Suppressor macrophage treated with lipopolysaccharide for 4 hours (primary cell): ENCODE data around the gene KIT.
A peak's percentile ranks its signal among the peaks of the same experiment; 100 is the strongest.

Source experiments
- DNase-seq: peaks from one replicate; pipeline ENCODE4 v3.0.0-alpha.2; 2020

KIT gene

DNA sequence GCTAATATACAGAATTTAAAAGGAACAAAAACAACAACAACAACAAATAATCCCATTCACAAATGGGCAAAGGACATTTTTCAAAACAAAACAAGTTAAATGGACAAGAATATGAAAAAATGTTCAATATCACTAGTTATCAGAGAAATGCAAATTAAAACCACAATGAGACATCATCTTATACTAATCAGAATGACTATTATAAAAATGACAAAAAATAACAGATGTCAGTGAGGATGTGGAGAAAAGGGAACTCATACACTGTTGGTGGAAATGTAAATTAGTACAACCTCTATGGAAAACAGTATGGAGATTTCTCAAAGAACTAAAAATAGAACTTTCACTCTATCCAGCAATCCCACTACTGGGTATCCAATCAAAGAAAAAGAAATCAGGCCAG lies 92.6 kb downstream of the KIT start:
- DNase-seq, result no peak

DNA sequence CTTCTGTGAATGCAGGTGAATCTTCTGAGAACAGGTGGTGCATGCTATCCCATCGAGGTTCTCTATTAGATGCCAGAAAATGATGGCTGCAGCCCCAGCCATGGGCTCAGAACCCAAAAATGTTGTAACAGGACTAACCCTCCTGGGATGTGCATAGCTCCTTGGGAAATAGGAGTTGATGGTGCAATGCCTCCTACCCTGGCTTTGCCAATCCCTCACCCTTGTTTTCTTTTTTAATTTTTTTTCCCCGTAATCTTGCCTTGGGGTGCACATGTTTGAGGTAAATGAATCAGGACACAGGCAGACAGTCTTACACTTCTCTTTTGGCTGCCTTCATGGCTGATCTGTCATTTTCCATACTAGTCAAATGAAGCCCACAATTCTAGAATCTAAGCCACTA lies 96.6 kb downstream of the KIT start:
- DNase-seq, result no peak

DNA sequence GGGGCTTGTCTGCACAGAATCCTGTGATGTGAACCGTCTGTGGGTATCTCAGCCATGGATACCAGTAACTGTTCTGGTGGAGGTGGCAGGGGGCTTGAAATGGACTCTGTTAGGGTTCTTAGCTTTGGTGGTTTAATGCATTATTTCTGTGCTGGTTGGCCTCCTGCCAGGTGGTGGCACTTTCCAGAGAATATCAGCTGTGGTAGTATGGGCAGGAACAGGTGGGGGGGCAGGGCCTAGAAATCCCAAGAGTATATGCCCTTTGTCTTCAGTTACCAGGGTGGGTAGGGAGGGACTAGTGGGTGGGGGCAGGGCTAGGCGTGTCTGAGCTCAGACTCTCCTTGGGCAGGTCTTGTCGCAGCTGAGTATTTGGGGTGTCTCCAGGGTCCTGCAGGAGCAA lies 106.7 kb downstream of the KIT start:
- DNase-seq, result no peak

DNA sequence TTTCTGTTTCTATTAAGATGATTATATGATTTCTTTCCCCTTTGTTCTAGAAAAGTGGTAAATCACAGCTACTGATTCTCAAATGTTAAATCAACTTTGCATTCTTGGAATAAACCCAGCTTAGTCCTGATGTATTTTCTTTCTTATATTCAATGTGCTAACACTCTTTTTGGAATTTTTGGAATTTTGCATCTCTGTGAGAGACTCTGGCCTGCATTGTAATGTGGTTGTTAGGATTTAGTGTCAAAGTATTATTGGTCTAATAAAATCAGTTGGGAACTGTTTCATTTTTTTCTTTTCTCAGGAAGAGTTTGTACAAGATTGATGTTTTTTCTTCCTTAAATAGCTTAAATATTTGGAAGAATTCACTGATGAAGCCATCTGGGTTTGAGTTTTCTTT lies 109.6 kb downstream of the KIT start:
- no peak for DNase-seq

DNA sequence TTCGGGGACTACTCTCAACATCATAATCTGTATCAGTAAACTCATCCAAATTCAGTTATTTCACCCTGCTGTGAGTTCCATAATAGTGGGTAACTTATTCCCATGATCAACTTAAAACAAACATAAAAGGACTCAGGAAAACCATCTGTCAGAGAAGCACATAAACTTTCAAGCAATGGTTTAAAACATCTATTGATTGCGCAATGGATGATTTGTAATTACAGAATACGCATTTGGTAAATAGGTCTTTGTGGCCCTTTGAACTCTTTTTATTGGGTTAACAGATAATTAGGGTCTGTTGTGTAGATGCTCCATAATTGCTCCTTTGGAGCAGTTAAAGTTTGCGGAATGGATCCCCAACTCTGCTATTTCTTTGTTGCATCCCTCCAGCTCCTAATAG lies 115.3 kb downstream of the KIT start:
- no peak for DNase-seq

DNA sequence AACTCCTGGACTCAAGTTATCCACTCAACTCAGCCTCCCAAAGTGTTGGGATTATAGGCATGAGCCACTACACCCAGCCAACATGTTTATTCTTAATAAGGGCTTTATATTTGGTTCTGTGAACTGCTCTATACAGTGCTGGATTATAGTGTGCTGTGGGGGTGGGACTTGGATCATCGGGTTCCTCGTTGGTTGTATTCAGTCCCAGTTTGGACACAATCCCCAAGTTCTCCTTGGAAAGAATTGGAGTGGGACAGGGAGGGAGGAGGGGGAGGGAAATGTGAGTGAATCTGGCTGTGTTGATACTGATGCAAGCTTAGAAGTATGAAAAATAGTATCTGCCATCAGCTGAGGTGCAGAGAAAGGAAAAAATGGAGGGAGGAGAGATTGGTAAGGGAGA lies 121.3 kb downstream of the KIT start:
- no peak for DNase-seq

DNA sequence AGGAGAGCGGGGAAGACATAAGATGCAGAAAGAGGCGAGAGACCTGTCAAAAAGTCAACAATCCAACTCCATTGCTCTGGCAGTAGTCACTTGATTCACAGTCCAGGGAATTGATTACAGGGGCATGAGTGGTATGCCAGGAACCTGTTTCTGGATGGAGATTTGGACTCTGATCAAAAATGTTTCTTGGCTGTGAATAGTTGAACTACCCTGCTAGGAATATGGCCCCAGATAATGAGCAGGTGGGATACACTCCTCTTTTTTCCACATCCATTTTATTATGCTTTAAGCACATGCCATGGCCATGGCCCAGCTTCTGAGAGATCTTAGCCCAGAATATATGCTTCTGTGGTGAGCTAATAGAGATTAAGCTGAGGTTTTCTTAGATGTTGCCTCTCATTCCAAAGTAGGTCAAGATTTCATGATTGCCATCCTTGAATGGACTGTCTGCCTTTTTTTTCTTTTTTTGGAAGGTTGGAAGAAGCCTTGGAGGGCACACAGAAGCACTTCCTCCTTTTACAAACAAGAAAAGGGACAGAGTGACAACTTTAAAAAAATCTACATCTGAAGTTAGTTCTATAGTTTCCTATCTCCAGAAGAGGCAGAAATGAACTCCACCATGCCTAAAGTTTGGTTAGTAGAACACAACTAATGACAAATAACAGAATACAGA lies 121.9 kb downstream of the KIT start:
- DNase-seq, result no peak

DNA sequence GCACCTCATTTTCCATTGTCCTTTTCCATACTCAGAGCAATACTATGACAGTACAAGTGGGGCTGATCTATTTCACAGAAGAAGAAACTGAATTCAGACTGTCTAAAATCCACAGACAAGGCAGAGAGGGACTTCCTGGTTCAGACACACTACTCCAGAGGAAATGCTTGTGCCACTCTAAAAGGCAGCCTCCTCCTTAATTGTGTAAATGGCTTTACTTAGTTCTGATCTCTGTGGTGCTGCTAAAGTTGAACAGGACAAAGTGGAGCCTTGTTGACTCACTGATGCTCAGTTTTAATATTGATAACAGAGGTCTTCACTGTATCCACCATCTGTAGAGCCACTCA lies 122.4 kb downstream of the KIT start:
- peak; percentile 28 for DNase-seq

DNA sequence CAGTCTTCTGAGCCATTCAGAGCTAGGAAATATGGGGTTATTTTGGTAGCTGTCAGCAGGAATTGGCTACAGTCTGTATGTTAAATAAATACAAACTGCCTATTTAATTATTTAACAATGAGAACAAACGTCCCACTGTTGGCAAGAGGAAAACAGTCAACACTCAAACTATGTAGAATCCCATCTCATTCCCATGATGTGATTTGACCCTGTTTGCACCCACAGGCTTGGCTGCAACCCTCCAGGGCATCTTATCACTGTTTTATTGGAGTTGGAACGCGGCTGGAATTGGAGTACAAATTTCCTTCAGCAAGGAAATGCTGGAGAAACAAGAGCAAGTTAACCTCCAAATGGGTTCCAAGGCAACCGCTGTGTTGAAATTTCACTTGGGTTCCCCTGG lies 124.0 kb downstream of the KIT start:
- no peak for DNase-seq

DNA sequence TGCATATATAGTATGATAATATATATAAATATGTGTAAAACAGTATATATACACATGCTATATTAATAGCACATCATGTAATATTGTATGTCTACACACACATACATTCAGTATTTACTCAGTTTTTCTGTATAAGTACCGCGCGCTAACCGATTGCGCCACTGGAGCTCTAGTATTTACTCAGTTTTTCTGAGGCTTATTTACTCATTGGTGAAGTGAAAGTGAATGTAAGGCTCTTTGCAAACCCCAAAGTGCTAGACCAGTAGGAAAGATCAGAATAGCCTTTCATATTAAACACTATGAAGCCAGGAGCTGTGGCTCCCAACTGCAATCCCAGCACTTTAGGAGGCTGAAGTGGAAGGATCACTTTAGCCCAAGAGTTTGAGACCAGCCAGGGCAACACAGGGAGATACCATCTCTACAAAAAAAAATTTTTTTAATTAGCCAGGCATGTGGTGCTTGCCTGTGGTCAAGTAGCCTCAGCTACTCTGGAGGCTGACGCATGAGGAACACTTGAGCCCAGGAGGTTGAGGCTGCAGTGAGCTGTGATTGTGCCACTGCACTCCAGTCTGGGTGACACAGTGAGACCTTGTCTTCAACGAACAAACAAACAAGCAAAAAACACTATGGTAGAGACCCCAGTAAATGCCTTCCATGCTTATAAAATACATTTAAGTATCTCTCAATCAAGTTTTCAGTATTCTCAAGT lies 125.8 kb downstream of the KIT start:
- DNase-seq, result peak; percentile 70

DNA sequence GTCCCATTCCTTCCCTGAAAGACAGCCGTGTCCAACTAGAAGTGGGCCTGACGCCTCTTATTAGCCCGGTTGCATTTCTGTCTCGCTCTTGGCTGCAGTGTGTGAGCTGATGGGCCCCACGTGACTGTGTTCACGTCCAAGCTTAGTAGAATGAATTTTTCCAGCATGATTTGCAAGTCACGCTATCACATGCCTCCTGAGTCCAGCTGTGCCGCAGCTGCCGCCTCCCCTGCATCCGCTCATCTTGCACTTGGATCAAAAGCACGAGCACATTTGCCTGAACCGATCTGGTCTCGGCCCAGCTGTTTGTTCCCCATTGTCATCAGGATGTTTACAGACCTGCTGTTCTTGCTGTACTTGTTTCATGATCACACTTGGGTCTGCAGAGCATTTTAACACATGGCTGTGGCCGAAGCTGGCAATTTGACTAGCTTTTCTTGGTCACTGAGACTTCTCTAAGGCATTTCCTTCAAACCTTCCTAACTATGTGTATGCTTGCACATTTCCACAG lies 126.5 kb downstream of the KIT start:
- DNase-seq, result peak; percentile 27
